ENCODE data around the gene BABAM2. TPM values are rescaled to one million over a fixed set of nuclear protein-coding genes. Genes with fewer than 3 reads are reported as not detected.

The BABAM2 gene
- total and polyA plus RNA-seq, 2 of the 4 experiments (the other 2 are of a cell fraction) = 20.9 to 23.1 TPM

- CTCF ChIA-PET = interaction anchor here (0.6 to 1.2 kb wide), 2 partner anchors 10 to 1032 kb away, joined by 4 to 8 read pairs; no protein-coding TSS in a partner anchor
- no peak overlapping the region for H2AK5ac ChIP-seq (ENCODE audit: low read depth, low read length)
- no peak overlapping the region for H2BK15ac ChIP-seq (ENCODE audit: low read depth, low read length)
- H3K9ac ChIP-seq (ENCODE audit: low read depth, low read length) = no peak overlapping the region
- H3K79me1 ChIP-seq (ENCODE audit: low read depth in 1 of 2, low read length in 2 of 2) = peaks cover 0 to 5% of the 10 kb centered on the region in 2 experiments; a peak in 1 of 4 replicates
- no peak overlapping the region for H2BK120ac ChIP-seq (ENCODE audit: low read depth, low read length)
- TF ChIP-seq MAFK (IDR thresholded peaks at IDR 0.05; ENCODE audit: low read depth, low read length) = no peak
- no peak for TF ChIP-seq BHLHE40 (IDR thresholded peaks at IDR 0.05; ENCODE audit: low read depth, low read length)
- TF ChIP-seq FOS (IDR thresholded peaks at IDR 0.05; ENCODE audit: low read depth, low read length) = no peak
- no peak for TF ChIP-seq NFE2L2 (IDR thresholded peaks at IDR 0.05; ENCODE audit: low read depth, low read length)
- no peak for TF ChIP-seq MXI1 (IDR thresholded peaks at IDR 0.05; ENCODE audit: borderline replicate concordance, low read depth, low read length)
- no peak for TF ChIP-seq CEBPB (IDR thresholded peaks at IDR 0.05; ENCODE audit: low read depth, low read length)
- no peak for TF ChIP-seq POLR2A (IDR thresholded peaks at IDR 0.05; ENCODE audit: low read depth, low read length)
- TF ChIP-seq RCOR1 (IDR thresholded peaks at IDR 0.05; ENCODE audit: insufficient replicate concordance, low read length) = no peak
- TF ChIP-seq ELK1 (IDR thresholded peaks at IDR 0.05; ENCODE audit: borderline replicate concordance, low read depth, low read length) = no peak
- TF ChIP-seq CHD1 (IDR thresholded peaks at IDR 0.05; ENCODE audit: low read depth, low read length) = no peak
- no peak for TF ChIP-seq MAZ (IDR thresholded peaks at IDR 0.05; ENCODE audit: borderline replicate concordance, low read depth, low read length)
- no peak for TF ChIP-seq CTCF (conservative IDR thresholded peaks at IDR 0.05; ENCODE audit: low read depth, low read length)
- TF ChIP-seq RFX5 (IDR thresholded peaks at IDR 0.05; ENCODE audit: low read depth, low read length) = no peak
- TF ChIP-seq RAD21 (IDR thresholded peaks at IDR 0.05; ENCODE audit: low read length) = no peak
- TF ChIP-seq SMC3 (IDR thresholded peaks at IDR 0.05; ENCODE audit: low read depth, low read length) = no peak
- TF ChIP-seq USF2 (IDR thresholded peaks at IDR 0.05; ENCODE audit: low read depth, low read length) = no peak
- in situ Hi-C loops (cut with MboI; ENCODE audit: low sequenced_read_pairs) (no loop called here), intact Hi-C loops (cut with micrococcal nuclease) (no loop called here), dilution Hi-C loops (cut with HindIII; ENCODE audit: low sequenced_read_pairs, unreplicated experiment) (no loop called here)
- H3K4me1 ChIP-seq (ENCODE audit: control insufficient read depth, insufficient read depth, low read length) = no peaks in the 10 kb centered on the region
- H2AFZ ChIP-seq (replicated peaks; ENCODE audit: low read length, poor library complexity) = no peak overlapping the region
- H3K23ac ChIP-seq (ENCODE audit: low read depth, low read length) = no peak overlapping the region
- H3K9me1 ChIP-seq (ENCODE audit: insufficient read depth, low read length) = no peaks in the 10 kb centered on the region
- H4K8ac ChIP-seq (ENCODE audit: low read depth in 2 of 2, low read length in 2 of 2) = no peak overlapping the region
- H2BK20ac ChIP-seq (ENCODE audit: low read depth, low read length) = no peak overlapping the region
- H3K14ac ChIP-seq (replicated peaks; ENCODE audit: low read depth, low read length) = no peak overlapping the region
- no TSS peak for BruUV-seq (replicated peaks)
- no peak overlapping the region for H2BK5ac ChIP-seq (ENCODE audit: low read depth, low read length, poor library complexity, severe bottlenecking)
- H3K36me3 ChIP-seq (ENCODE audit: control insufficient read depth, insufficient read depth, low read length) = no peaks in the 10 kb centered on the region
- H3K18ac ChIP-seq (ENCODE audit: low read depth, low read length) = no peak overlapping the region
- no peak overlapping the region for H3K56ac ChIP-seq (ENCODE audit: extremely low read depth, insufficient read depth, low read length)
- WGBS, 2 experiments (ENCODE audit: extremely low coverage in 2 of 2, insufficient read length in 1 of 2) = no CpG with 5 or more reads among the region's 4 CpGs
- no peaks in the 10 kb centered on the region for H3K27me3 ChIP-seq (ENCODE audit: control insufficient read depth, insufficient read depth, low read length)
- no peak overlapping the region for H3K4me2 ChIP-seq (ENCODE audit: low read depth, low read length)
- no peaks in the 10 kb centered on the region for H3K9me3 ChIP-seq (ENCODE audit: control insufficient read depth, insufficient read depth, low read length)
- ATAC-seq (ENCODE audit: low read depth) (no peak), DNase-seq (peak; percentile 49)
- H3K4me3 ChIP-seq (ENCODE audit: insufficient read depth, low read depth, low read length) = no peak overlapping the region
- H2AK9ac ChIP-seq (replicated peaks; ENCODE audit: low read depth, low read length, poor library complexity) = no peak overlapping the region
- no peak overlapping the region for H3K4ac ChIP-seq (ENCODE audit: low read depth, low read length)
- no peak overlapping the region for H4K5ac ChIP-seq (ENCODE audit: low read depth, low read length)
- POLR2A ChIA-PET (ENCODE audit: unreplicated experiment) = no interaction called here
- H3K27ac ChIP-seq (ENCODE audit: insufficient read depth, low read length) = no peak overlapping the region
- no peaks in the 10 kb centered on the region for H4K20me1 ChIP-seq (ENCODE audit: insufficient read depth, low read length)
- H4K91ac ChIP-seq (ENCODE audit: insufficient read depth, low read depth, low read length) = no peak overlapping the region
Measured at GRCh38 chr2:27920148-27920885, 29.8 kb downstream of the BABAM2 start.
